Suprapubic skin (tissue), 4 donors: ENCODE results near the gene AMPH. TPM values are rescaled to one million over a fixed set of nuclear protein-coding genes. Genes with fewer than 3 reads are reported as not detected.

Experiments used
- DNase-seq, 2 donors: peaks; one replicate each; pipeline ENCODE4 v3.0.0-alpha.2; 2019; ENCODE audit warnings: low spot score in 2 of 2
- H3K27ac ChIP-seq: fragments of 200-600 bp; sonication (generic); one replicate; pipeline ENCODE4 v1.5.1; 2019
- H3K27me3 ChIP-seq: fragments of 200-600 bp; sonication (generic); one replicate; pipeline ENCODE4 v1.5.1; 2019
- H3K36me3 ChIP-seq: fragments of 200-600 bp; sonication (generic); one replicate; pipeline ENCODE4 v1.5.1; 2019
- H3K4me1 ChIP-seq: fragments of 200-600 bp; sonication (generic); one replicate; pipeline ENCODE4 v1.5.1; 2019
- H3K4me3 ChIP-seq: fragments of 200-600 bp; sonication (generic); one replicate; pipeline ENCODE4 v1.5.1; 2019; ENCODE audit warnings: mild to moderate bottlenecking
- H3K9me3 ChIP-seq: fragments of 200-600 bp; sonication (generic); one replicate; pipeline ENCODE4 v1.5.1; 2019
- CTCF ChIP-seq, 2 donors: fragments of 200-600 bp in 1 of 2; fragments of 450-650 bp in 1 of 2; sonication (generic) in 1 of 2; IDR thresholded peaks; one replicate each; pipeline ENCODE4 v1.5.1; 2016 to 2019; ENCODE audit warnings: antibody characterized with exemption in 2 of 2, mild to moderate bottlenecking in 1 of 2, moderate library complexity in 1 of 2
- EP300 ChIP-seq: sonication (generic); formaldehyde crosslinking; IDR thresholded peaks from one replicate; pipeline ENCODE4 v1.6.1; 2017; ENCODE audit warnings: antibody characterized with exemption
- POLR2A ChIP-seq, 2 donors: fragments of 450-650 bp; IDR thresholded peaks; one replicate each; pipeline ENCODE4 v1.6.1; 2017; ENCODE audit warnings: antibody characterized with exemption in 2 of 2, mild to moderate bottlenecking in 2 of 2, moderate library complexity in 2 of 2
- POLR2AphosphoS5 ChIP-seq, 3 donors: sonication (generic); formaldehyde crosslinking; IDR thresholded peaks; one replicate each; pipeline ENCODE4 v1.6.1; 2017; ENCODE audit warnings: antibody characterized with exemption in 3 of 3
- WGBS: methylation state at CpG from one replicate; pipeline ENCODE4 v1.1.5; 2018; 5-methylcytosine and 5-hydroxymethylcytosine counted together
- total RNA-seq, 4 donors: library from RNA; depleted of rRNA; stranded (reverse); fragments of >200 nt; gene quantifications; one replicate each; pipeline ENCODE4 v1.1.0, GENCODE V29; 2016

Gene AMPH
- total RNA-seq, 4 donors from 2014 or later = 1.7 to 6.3 (median 2.3) TPM

GRCh38 chr7:38382684-38383083 lies 248.5 kb downstream of the AMPH start:
- H3K4me1 ChIP-seq = no peaks in the 10 kb centered on the region
- no peaks in the 10 kb centered on the region for H3K27me3 ChIP-seq
- H3K9me3 ChIP-seq = peaks cover 6% of the 10 kb centered on the region
- H3K4me3 ChIP-seq = no peak overlapping the region
- 72% methylated on average over 2 of the region's 2 CpGs for WGBS
- H3K27ac ChIP-seq = no peak overlapping the region
- no peaks in the 10 kb centered on the region for H3K36me3 ChIP-seq
- no peak for DNase-seq
- TF ChIP-seq EP300 (no peak), POLR2AphosphoS5 (IDR thresholded peaks at IDR 0.05) (no peak), CTCF (IDR thresholded peaks at IDR 0.05) (no peak), POLR2A (IDR thresholded peaks at IDR 0.05) (no peak)

GRCh38 chr7:38375453-38375852 lies 255.7 kb downstream of the AMPH start:
- no peaks in the 10 kb centered on the region for H3K9me3 ChIP-seq
- 59% methylated on average over 4 of the region's 4 CpGs for WGBS
- TF ChIP-seq POLR2A (IDR thresholded peaks at IDR 0.05) (no peak), POLR2AphosphoS5 (IDR thresholded peaks at IDR 0.05) (no peak), CTCF (IDR thresholded peaks at IDR 0.05) (no peak), EP300 (no peak)
- H3K27me3 ChIP-seq = no peaks in the 10 kb centered on the region
- H3K27ac ChIP-seq = no peak overlapping the region
- no peaks in the 10 kb centered on the region for H3K36me3 ChIP-seq
- no peak overlapping the region for H3K4me3 ChIP-seq
- H3K4me1 ChIP-seq = no peaks in the 10 kb centered on the region
- DNase-seq = no peak

GRCh38 chr7:38374507-38374906 lies 256.7 kb downstream of the AMPH start:
- Histone ChIP-seq H3K4me1 (peaks cover 8% of the 10 kb centered on the region), H3K27me3 (no peaks in the 10 kb centered on the region), H3K36me3 (no peaks in the 10 kb centered on the region), H3K27ac (no peak overlapping the region), H3K4me3 (no peak overlapping the region), H3K9me3 (no peaks in the 10 kb centered on the region)
- DNase-seq = no peak
- TF ChIP-seq CTCF (IDR thresholded peaks at IDR 0.05) (peak in 1 of 2 donors; percentile 18), EP300 (no peak), POLR2A (IDR thresholded peaks at IDR 0.05) (no peak), POLR2AphosphoS5 (IDR thresholded peaks at IDR 0.05) (no peak)
- 40% methylated on average over 6 of the region's 6 CpGs for WGBS

GRCh38 chr7:38373155-38373554 lies 258.0 kb downstream of the AMPH start:
- Histone ChIP-seq H3K36me3 (no peaks in the 10 kb centered on the region), H3K9me3 (no peaks in the 10 kb centered on the region), H3K27ac (no peak overlapping the region), H3K4me1 (peaks cover 11% of the 10 kb centered on the region), H3K4me3 (no peak overlapping the region), H3K27me3 (no peaks in the 10 kb centered on the region)
- 62% methylated on average over 8 of the region's 8 CpGs for WGBS
- no peak for DNase-seq
- TF ChIP-seq POLR2A (IDR thresholded peaks at IDR 0.05) (no peak), CTCF (IDR thresholded peaks at IDR 0.05) (no peak), POLR2AphosphoS5 (IDR thresholded peaks at IDR 0.05) (no peak), EP300 (no peak)

GRCh38 chr7:38372290-38372689 lies 258.9 kb downstream of the AMPH start:
- Histone ChIP-seq H3K36me3 (no peaks in the 10 kb centered on the region), H3K4me3 (no peak overlapping the region), H3K4me1 (peaks cover 15% of the 10 kb centered on the region), H3K27me3 (no peaks in the 10 kb centered on the region), H3K27ac (no peak overlapping the region), H3K9me3 (no peaks in the 10 kb centered on the region)
- WGBS = 92% methylated on average over 7 of the region's 7 CpGs
- no peak for TF ChIP-seq POLR2AphosphoS5 (IDR thresholded peaks at IDR 0.05)
- DNase-seq = no peak
